ENCODE results near the gene CCT6B. TPM values are rescaled to one million over a fixed set of nuclear protein-coding genes. Genes with fewer than 3 reads are reported as not detected.

Gene CCT6B
- polyA plus RNA-seq, 1 donor, result 7.1 TPM

DNA sequence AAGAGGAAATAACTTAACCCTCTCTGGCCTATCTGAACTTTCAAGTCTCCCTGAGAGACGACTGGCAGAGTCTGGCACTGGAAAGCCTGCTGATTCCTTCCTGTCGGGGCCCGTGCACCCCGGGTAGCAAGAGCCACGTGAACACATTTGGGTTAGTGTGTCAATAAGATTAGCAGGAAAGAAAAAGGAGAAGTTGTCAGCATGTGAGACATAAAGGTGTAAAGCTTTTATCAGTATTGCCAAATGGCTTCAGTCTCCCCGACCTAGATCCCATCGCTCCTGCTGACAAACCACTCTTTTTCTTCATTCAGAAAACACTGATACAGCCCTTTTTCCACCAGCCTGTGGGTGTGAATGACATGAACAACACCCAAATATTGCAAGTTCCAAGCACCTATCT, 74.4 kb downstream of the CCT6B start:
- no peak for DNase-seq

GRCh38 chr17:34885076-34885475, 76.2 kb downstream of the CCT6B start:
- no peak for DNase-seq

DNA sequence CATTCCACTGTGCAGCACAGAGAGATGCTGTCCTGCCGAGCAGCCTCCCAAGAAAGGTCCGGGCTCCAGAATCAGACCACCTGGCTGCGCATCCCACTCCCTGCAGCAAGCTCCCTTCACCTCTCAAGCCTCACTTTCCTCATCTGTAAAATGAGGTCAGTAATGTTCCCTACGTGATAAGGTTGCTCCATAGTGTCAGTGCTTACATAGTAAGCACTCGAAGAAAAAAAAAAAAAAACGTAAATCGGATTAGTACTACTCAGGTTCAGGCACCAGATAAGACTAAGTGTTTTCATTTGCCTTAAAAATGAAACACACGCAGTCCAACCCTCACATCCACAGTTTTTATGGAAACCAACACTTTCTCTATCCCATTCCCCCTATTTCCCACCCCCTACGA, 76.7 kb downstream of the CCT6B start:
- no peak for DNase-seq

GRCh38 chr17:34883106-34884000, 77.9 kb downstream of the CCT6B start:
- DNase-seq, result no peak

- DNase-seq, result no peak
These were observed 82.1 kb downstream of the CCT6B start for GRCh38 chr17:34879146-34879545.

Other genes with a start within 250 kb of the CCT6B start
- gene ZNF830, start 80 bp upstream of the CCT6B start, polyA plus RNA-seq (ENCODE audit: insufficient read length), result 24.9 TPM
- 47.4 TPM for gene LIG3, start 19.1 kb upstream of the CCT6B start, polyA plus RNA-seq (ENCODE audit: insufficient read length)
- 25.9 TPM for gene RFFL, start 102.2 kb upstream of the CCT6B start, polyA plus RNA-seq (ENCODE audit: insufficient read length)
- 14.3 TPM for gene RAD51D, start 158.4 kb upstream of the CCT6B start, polyA plus RNA-seq (ENCODE audit: insufficient read length)
- gene FNDC8, start 160.2 kb upstream of the CCT6B start, polyA plus RNA-seq (ENCODE audit: insufficient read length), result not detected
- 15.4 TPM for gene NLE1, start 180.8 kb upstream of the CCT6B start, polyA plus RNA-seq (ENCODE audit: insufficient read length)
- gene UNC45B, start 186.4 kb upstream of the CCT6B start, polyA plus RNA-seq (ENCODE audit: insufficient read length), result 0.08 TPM
- gene SLC35G3, start 232.9 kb upstream of the CCT6B start, polyA plus RNA-seq (ENCODE audit: insufficient read length), result not detected